ENCODE data around the gene SAP25. TPM values are rescaled to one million over a fixed set of nuclear protein-coding genes. Genes with fewer than 3 reads are reported as not detected.
"Not testable (repeated sequence)": the region's sequence is repeated elsewhere in the genome, so short reads cannot be mapped to it uniquely, and the experiment has no call there.

Gene SAP25
- total RNA-seq, 5 donors from 2014 or later (not counting 1 experiment from before 2014, with no cell fraction given) = 61.2 to 129 (median 107) TPM

DNA sequence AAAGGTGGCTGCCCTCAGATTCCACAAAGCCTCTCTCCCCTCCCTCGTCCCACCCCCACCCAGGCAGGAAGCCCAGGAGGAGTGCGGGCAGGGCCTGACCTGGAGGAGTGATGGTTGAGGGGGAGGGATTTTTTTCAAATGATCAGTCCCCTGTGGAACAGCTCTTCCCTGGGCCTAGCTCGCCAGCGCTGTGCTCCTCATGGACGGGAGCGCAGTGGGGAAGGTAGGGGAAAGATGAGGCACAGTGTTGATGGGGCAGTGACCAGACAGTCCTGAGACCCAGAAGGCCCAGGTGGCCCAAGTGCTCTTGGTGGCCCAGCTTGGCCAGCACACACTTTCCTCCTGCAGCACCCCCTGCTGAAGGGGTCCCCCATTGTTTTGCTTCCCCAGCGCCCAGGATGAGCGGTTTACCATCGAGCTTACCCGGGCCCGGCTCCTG, 8.5 kb downstream of the SAP25 start:
- 90% methylated on average over 2 of the region's 11 CpGs for WGBS (ENCODE audit: insufficient coverage)
- Mint-ChIP-seq H3K27me3 (no peaks in the 10 kb centered on the region), H3K4me3 (no peak overlapping the region), H3K36me3 (peaks cover 10% of the 10 kb centered on the region), H3K27ac (peak overlapping the region in 1 of 2 donors; percentile 61), H3K9me3 (no peaks in the 10 kb centered on the region), H3K4me1 (peaks cover 25 to 28% (median 26%) of the 10 kb centered on the region in 3 donors)
- CTCF ChIA-PET = interaction anchor here (0.5 to 1.5 kb wide), 7 partner anchors 19 to 485 kb away, joined by 3 to 7 read pairs (median 4); no protein-coding TSS in a partner anchor
- H3K36me3 ChIP-seq (ENCODE audit: control insufficient read depth in 2 of 2, extremely low read depth in 1 of 2, insufficient read depth in 1 of 2, low read length in 1 of 2) = peaks cover 11 to 30% of the 10 kb centered on the region in 2 donors
- DNase-seq = no peak
- peaks cover 6 to 40% of the 10 kb centered on the region in 2 experiments for H3K4me1 ChIP-seq (ENCODE audit: control insufficient read depth in 1 of 2, extremely low read depth in 1 of 2, insufficient read depth in 2 of 2, low read length in 2 of 2)
- no peak for ATAC-seq (replicated peaks in 1 of 4)
- H3K27ac ChIP-seq (ENCODE audit: low read length) = no peak overlapping the region
- POLR2A ChIA-PET = interaction anchor here in 1 of 2 donors (0.5 to 0.6 kb wide), 2 partner anchors 10 to 48 kb away, joined by 4 to 7 read pairs; no protein-coding TSS in a partner anchor
- no peak overlapping the region for H3K4me3 ChIP-seq (ENCODE audit: control insufficient read depth in 1 of 2, extremely low read depth in 1 of 2, low read length in 1 of 2)
- H3K9me3 ChIP-seq = no peaks in the 10 kb centered on the region
- no peaks in the 10 kb centered on the region for H3K27me3 ChIP-seq (replicated peaks in 1 of 2; ENCODE audit: control insufficient read depth in 2 of 2, extremely low read depth in 1 of 2, insufficient read depth in 2 of 2, low read length in 1 of 2)

DNA sequence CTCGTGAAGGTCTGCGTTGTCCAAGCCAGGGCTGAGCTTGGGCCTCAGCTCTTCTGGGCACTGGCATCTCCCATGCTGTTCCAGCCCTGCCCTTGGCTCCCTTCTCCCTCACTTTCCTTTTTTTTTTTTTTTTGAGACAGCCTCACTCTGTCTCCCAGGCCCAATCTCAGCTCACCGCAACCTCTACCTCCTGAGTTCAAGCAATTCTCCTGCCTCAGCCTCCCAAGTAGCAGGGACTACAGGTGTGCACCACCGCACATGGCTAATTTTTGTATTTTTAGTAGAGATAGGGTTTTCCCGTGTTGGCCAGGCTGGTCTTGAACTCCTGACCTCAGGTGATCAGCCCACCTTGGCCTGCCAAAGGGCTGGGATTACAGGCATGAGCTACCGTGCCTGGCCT, 9.3 kb downstream of the SAP25 start:
- 96% methylated on average over 3 of the region's 6 CpGs for WGBS (ENCODE audit: insufficient coverage)

DNA sequence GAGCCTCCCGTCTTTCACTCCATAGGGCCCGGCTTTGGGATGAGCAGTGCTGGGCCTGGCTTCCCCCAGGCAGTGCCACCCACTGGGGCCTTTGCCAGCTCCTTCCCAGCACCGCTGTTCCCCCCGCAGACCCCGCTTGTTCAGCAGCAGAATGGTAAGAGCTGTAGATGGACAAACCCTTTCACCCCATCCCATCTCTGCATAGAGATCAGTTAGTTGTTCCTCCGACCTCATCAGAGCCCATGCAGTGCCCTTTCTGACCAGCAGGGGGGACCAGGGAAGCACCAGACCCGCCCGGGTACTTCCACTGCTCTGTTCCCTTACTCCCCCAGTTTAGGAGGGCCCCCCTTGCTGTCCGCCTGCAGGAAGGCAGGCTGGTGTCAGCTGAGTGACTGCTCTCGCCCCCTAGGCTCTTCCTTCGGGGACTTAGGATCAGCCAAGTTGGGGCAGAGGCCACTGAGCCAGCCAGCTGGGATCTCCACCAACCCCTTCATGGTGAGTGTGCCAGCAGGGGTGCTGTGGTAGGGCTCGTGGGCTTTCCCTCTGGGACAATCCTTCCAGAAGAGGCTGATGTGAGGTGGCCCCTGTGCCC, 9.8 kb downstream of the SAP25 start:
- H3K4me3 Mint-ChIP-seq = no peak overlapping the region
- no peaks in the 10 kb centered on the region for H3K9me3 ChIP-seq
- H3K4me1 ChIP-seq (ENCODE audit: control insufficient read depth in 1 of 2, extremely low read depth in 1 of 2, insufficient read depth in 2 of 2, low read length in 2 of 2) = peaks cover 1 to 36% of the 10 kb centered on the region in 2 experiments
- H3K4me3 ChIP-seq (ENCODE audit: control insufficient read depth in 1 of 2, extremely low read depth in 1 of 2, low read length in 1 of 2) = no peak overlapping the region
- no peak overlapping the region for H3K27ac ChIP-seq (ENCODE audit: low read length)
- no peaks in the 10 kb centered on the region for H3K27me3 Mint-ChIP-seq
- H3K36me3 Mint-ChIP-seq = peaks cover 10% of the 10 kb centered on the region
- peaks cover 13 to 33% of the 10 kb centered on the region in 2 donors for H3K36me3 ChIP-seq (ENCODE audit: control insufficient read depth in 2 of 2, extremely low read depth in 1 of 2, insufficient read depth in 1 of 2, low read length in 1 of 2)
- POLR2A ChIA-PET = interaction anchor here in 1 of 2 donors (0.6 kb wide), 2 partner anchors 23 to 43 kb away, joined by 3 to 7 read pairs; no protein-coding TSS in a partner anchor
- H3K27ac Mint-ChIP-seq = peak overlapping the region; percentile 22 to 57
- no peaks in the 10 kb centered on the region for H3K9me3 Mint-ChIP-seq
- peak; percentile 70 to 76 (median 72) for ATAC-seq (replicated peaks in 1 of 4)
- 24% methylated on average over 6 of the region's 12 CpGs for WGBS (ENCODE audit: insufficient coverage)
- peaks cover 27 to 29% (median 28%) of the 10 kb centered on the region in 3 donors for H3K4me1 Mint-ChIP-seq
- DNase-seq = peak; percentile 50 to 88 (median 79)
- CTCF ChIA-PET = interaction anchor here (0.6 to 1.7 kb wide), 16 partner anchors 9 to 658 kb away, joined by 3 to 7 read pairs (median 4); partner anchors contain the start of gene AGFG2 (in 2 of the 2)
- H3K27me3 ChIP-seq (replicated peaks in 1 of 2; ENCODE audit: control insufficient read depth in 2 of 2, extremely low read depth in 1 of 2, insufficient read depth in 2 of 2, low read length in 1 of 2) = no peaks in the 10 kb centered on the region

More for the DNA sequence above, 9.3 kb downstream of the SAP25 start:
- not testable (repeated sequence) for H3K4me3 ChIP-seq (ENCODE audit: control insufficient read depth in 1 of 2, extremely low read depth in 1 of 2, low read length in 1 of 2); H3K4me3 Mint-ChIP-seq; ATAC-seq (replicated peaks in 1 of 4); H3K9me3 ChIP-seq; DNase-seq; H3K27me3 Mint-ChIP-seq; H3K9me3 Mint-ChIP-seq; H3K36me3 Mint-ChIP-seq; H3K27ac ChIP-seq (ENCODE audit: low read length); H3K27me3 ChIP-seq (replicated peaks in 1 of 2; ENCODE audit: control insufficient read depth in 2 of 2, extremely low read depth in 1 of 2, insufficient read depth in 2 of 2, low read length in 1 of 2)
- Mint-ChIP-seq H3K27ac (peak overlapping the region; percentile 56 to 57), H3K4me1 (peaks cover 27 to 29% (median 29%) of the 10 kb centered on the region in 3 donors)
- ChIA-PET POLR2A (interaction anchor here in 1 of 2 donors (0.6 kb wide), 2 partner anchors 23 to 44 kb away, joined by 3 to 7 read pairs; no protein-coding TSS in a partner anchor), CTCF (interaction anchor here (0.5 to 1.7 kb wide), 15 partner anchors 15 to 658 kb away, joined by 3 to 7 read pairs (median 3); partner anchors contain the start of gene AGFG2 (in 2 of the 2))
- peaks cover 13 to 31% of the 10 kb centered on the region in 2 donors for H3K36me3 ChIP-seq (ENCODE audit: control insufficient read depth in 2 of 2, extremely low read depth in 1 of 2, insufficient read depth in 1 of 2, low read length in 1 of 2)
- H3K4me1 ChIP-seq (ENCODE audit: control insufficient read depth in 1 of 2, extremely low read depth in 1 of 2, insufficient read depth in 2 of 2, low read length in 2 of 2) = peaks cover 3 to 40% of the 10 kb centered on the region in 2 experiments

DNA sequence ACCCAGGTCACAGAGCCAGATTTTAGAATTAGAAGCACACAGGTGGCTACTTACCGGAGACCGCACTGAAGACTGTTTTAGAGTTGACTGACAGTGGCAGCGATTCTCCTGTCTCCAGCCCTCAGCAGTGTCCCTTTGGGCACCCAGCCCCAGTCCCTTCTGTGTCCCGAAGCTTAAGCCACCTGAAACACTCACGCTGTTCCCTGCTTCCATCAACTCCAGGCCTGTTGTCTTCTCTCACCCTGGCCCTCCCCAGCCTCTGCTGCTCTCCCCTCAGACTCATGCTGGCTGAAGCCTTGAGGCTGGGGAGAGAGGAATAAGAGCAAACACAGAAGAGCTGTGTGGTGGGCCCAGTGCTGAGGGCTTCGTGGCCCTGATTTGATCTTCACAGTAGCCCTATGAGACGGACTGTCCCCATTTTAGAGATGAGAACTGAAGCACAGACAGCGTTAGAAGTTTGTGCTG, 10.6 kb downstream of the SAP25 start:
- H3K4me3 Mint-ChIP-seq = no peak overlapping the region
- peaks cover 21 to 25% (median 22%) of the 10 kb centered on the region in 3 donors for H3K4me1 Mint-ChIP-seq
- POLR2A ChIA-PET = no interaction called here
- ATAC-seq (replicated peaks in 1 of 4) (no peak), DNase-seq (no peak)
- Histone ChIP-seq H3K4me1 (ENCODE audit: control insufficient read depth in 1 of 2, extremely low read depth in 1 of 2, insufficient read depth in 2 of 2, low read length in 2 of 2) (peaks cover 0 to 28% of the 10 kb centered on the region in 2 experiments), H3K27ac (ENCODE audit: low read length) (no peak overlapping the region), H3K27me3 (replicated peaks in 1 of 2; ENCODE audit: control insufficient read depth in 2 of 2, extremely low read depth in 1 of 2, insufficient read depth in 2 of 2, low read length in 1 of 2) (no peaks in the 10 kb centered on the region), H3K9me3 (no peaks in the 10 kb centered on the region), H3K4me3 (ENCODE audit: control insufficient read depth in 1 of 2, extremely low read depth in 1 of 2, low read length in 1 of 2) (no peak overlapping the region), H3K36me3 (ENCODE audit: control insufficient read depth in 2 of 2, extremely low read depth in 1 of 2, insufficient read depth in 1 of 2, low read length in 1 of 2) (peaks cover 13 to 38% of the 10 kb centered on the region in 2 donors)
- H3K27me3 Mint-ChIP-seq = no peaks in the 10 kb centered on the region
- CTCF ChIA-PET = interaction anchor here (0.6 to 1.7 kb wide), 10 partner anchors 8 to 94 kb away, joined by 3 to 7 read pairs (median 4); partner anchors contain the start of genes AGFG2 (in 2 of the 2) and FBXO24 (in 1 of the 2)
- peaks cover 10% of the 10 kb centered on the region for H3K36me3 Mint-ChIP-seq
- no peak overlapping the region for H3K27ac Mint-ChIP-seq
- 98% methylated on average over 6 of the region's 8 CpGs for WGBS (ENCODE audit: insufficient coverage)
- H3K9me3 Mint-ChIP-seq = no peaks in the 10 kb centered on the region

DNA sequence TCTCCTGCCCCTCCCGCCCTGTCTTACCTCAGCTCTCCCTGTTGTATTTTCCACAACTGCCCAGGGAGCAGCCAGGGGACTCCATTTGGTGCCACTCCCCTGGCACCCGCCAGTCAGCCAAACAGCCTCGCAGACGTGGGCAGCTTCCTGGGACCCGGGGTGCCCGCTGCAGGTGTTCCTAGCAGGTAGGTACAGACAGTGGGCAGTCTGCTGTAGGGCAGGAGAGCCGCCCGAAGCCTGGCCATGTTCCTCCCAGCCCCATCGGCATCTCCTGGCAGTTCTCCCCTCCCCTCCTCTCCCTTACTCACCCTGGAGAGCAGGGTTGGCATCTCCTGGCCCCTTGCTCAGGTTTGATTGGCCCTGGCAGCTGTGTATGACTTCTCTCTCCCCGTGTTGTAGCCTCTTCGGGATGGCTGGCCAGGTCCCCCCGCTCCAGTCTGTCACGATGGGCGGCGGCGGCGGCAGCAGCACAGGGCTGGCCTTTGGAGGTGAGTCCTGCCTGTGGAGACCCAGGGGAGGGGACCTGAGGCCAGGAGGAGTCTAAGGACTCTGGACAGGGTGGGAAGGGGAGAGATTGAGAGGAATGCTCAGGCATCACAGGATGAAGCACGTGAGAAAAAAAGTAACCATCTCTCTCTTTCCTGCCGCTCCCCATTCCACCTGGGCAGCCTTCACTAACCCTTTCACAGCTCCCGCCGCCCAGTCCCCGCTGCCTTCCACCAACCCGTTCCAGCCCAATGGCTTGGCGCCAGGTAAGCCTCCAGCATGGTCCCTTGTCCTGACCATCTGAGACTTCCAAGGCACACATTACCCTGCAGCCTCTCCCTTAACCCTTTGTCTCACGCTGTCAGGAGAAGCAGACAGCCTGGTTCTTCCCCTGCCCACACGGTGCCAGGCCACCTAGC, 11.3 kb downstream of the SAP25 start:
- no peak overlapping the region for H3K27ac Mint-ChIP-seq

More for the DNA sequence above, 11.3 kb downstream of the SAP25 start:
- ATAC-seq (replicated peaks in 1 of 4) (no peak), DNase-seq (no peak)
- H3K36me3 Mint-ChIP-seq = peaks cover 10% of the 10 kb centered on the region
- POLR2A ChIA-PET = no interaction called here
- CTCF ChIA-PET = interaction anchor here (0.5 to 1.4 kb wide), 3 partner anchors 24 to 125 kb away, joined by 3 to 6 read pairs (median 3); partner anchors contain the start of gene FBXO24 (in 1 of the 2)
- H3K4me3 Mint-ChIP-seq = no peak overlapping the region
- H3K9me3 ChIP-seq = no peaks in the 10 kb centered on the region
- H3K27ac ChIP-seq (ENCODE audit: low read length) = no peak overlapping the region
- 97% methylated on average over 20 of the region's 26 CpGs for WGBS (ENCODE audit: insufficient coverage)
- H3K9me3 Mint-ChIP-seq = no peaks in the 10 kb centered on the region
- H3K4me1 ChIP-seq (ENCODE audit: control insufficient read depth in 1 of 2, extremely low read depth in 1 of 2, insufficient read depth in 2 of 2, low read length in 2 of 2) = peaks cover 0 to 21% of the 10 kb centered on the region in 2 experiments
- peaks cover 15 to 25% (median 16%) of the 10 kb centered on the region in 3 donors for H3K4me1 Mint-ChIP-seq
- H3K27me3 Mint-ChIP-seq = no peaks in the 10 kb centered on the region
- no peak overlapping the region for H3K4me3 ChIP-seq (ENCODE audit: control insufficient read depth in 1 of 2, extremely low read depth in 1 of 2, low read length in 1 of 2)
- H3K36me3 ChIP-seq (ENCODE audit: control insufficient read depth in 2 of 2, extremely low read depth in 1 of 2, insufficient read depth in 1 of 2, low read length in 1 of 2) = peaks cover 13 to 38% of the 10 kb centered on the region in 2 donors
- H3K27me3 ChIP-seq (replicated peaks in 1 of 2; ENCODE audit: control insufficient read depth in 2 of 2, extremely low read depth in 1 of 2, insufficient read depth in 2 of 2, low read length in 1 of 2) = no peaks in the 10 kb centered on the region
